Measurements from ENCODE around the gene FAM76B.

The FAM76B gene

GRCh38 chr11:95767498-95767897 is 22.1 kb downstream of the FAM76B start:
- Histone ChIP-seq H3K9me3 (ENCODE audit: control insufficient read depth, low read length) (no peaks in the 10 kb centered on the region), H3K79me1 (replicated peaks; ENCODE audit: low read length, poor library complexity, severe bottlenecking) (no peaks in the 10 kb centered on the region), H2BK120ac (ENCODE audit: low read depth, low read length) (no peak overlapping the region), H3K27ac (ENCODE audit: low read length, poor library complexity, severe bottlenecking) (no peak overlapping the region), H4K91ac (ENCODE audit: low read length) (no peak overlapping the region), H2BK5ac (ENCODE audit: low read depth, low read length, poor library complexity, severe bottlenecking) (no peak overlapping the region), H2AFZ (ENCODE audit: low read depth, low read length) (no peak overlapping the region), H3K4me1 (ENCODE audit: control insufficient read depth, insufficient read depth, low read depth, low read length) (no peaks in the 10 kb centered on the region), H3K14ac (ENCODE audit: low read length in 2 of 2) (no peak overlapping the region), H3K18ac (ENCODE audit: low read depth in 1 of 2, low read length in 2 of 2) (no peak overlapping the region), H3K4ac (ENCODE audit: low read depth in 1 of 2, low read length in 2 of 2) (no peak overlapping the region), H3K4me3 (ENCODE audit: insufficient read depth in 1 of 2, low read depth in 1 of 2, low read length in 2 of 2) (no peak overlapping the region), H4K8ac (ENCODE audit: low read length) (no peak overlapping the region), H3K36me3 (ENCODE audit: control insufficient read depth in 1 of 2, insufficient read depth in 2 of 2, low read depth in 1 of 2, low read length in 2 of 2) (peaks cover 0 to 24% of the 10 kb centered on the region in 2 experiments), H3K9ac (ENCODE audit: low read length) (peak overlapping the region; percentile 32), H2BK15ac (ENCODE audit: low read depth, poor library complexity, severe bottlenecking) (no peak overlapping the region), H3K4me2 (ENCODE audit: low read length, poor library complexity, severe bottlenecking) (no peak overlapping the region), H2AK5ac (ENCODE audit: low read length, severe bottlenecking) (no peak overlapping the region), H3K27me3 (ENCODE audit: control insufficient read depth in 1 of 2, insufficient read depth in 1 of 2, low read length in 2 of 2) (no peaks in the 10 kb centered on the region), H2BK12ac (ENCODE audit: low read length in 2 of 2) (no peak overlapping the region), H3K23ac (ENCODE audit: low read length in 2 of 2) (no peak overlapping the region)
- peak; percentile 72 for DNase-seq
- WGBS = 100% methylated on average over 1 of the region's 1 CpG

GRCh38 chr11:95766701-95767100 is 22.9 kb downstream of the FAM76B start:
- Histone ChIP-seq H2BK15ac (ENCODE audit: low read depth, poor library complexity, severe bottlenecking) (no peak overlapping the region), H3K27ac (ENCODE audit: low read length, poor library complexity, severe bottlenecking) (no peak overlapping the region), H3K18ac (ENCODE audit: low read depth in 1 of 2, low read length in 2 of 2) (no peak overlapping the region), H3K27me3 (ENCODE audit: control insufficient read depth in 1 of 2, insufficient read depth in 1 of 2, low read length in 2 of 2) (no peaks in the 10 kb centered on the region), H3K36me3 (ENCODE audit: control insufficient read depth in 1 of 2, insufficient read depth in 2 of 2, low read depth in 1 of 2, low read length in 2 of 2) (peaks cover 0 to 16% of the 10 kb centered on the region in 2 experiments), H3K4me2 (ENCODE audit: low read length, poor library complexity, severe bottlenecking) (no peak overlapping the region), H3K79me1 (replicated peaks; ENCODE audit: low read length, poor library complexity, severe bottlenecking) (no peaks in the 10 kb centered on the region), H3K4me3 (ENCODE audit: insufficient read depth in 1 of 2, low read depth in 1 of 2, low read length in 2 of 2) (no peak overlapping the region), H2AFZ (ENCODE audit: low read depth, low read length) (no peak overlapping the region), H3K23ac (ENCODE audit: low read length in 2 of 2) (no peak overlapping the region), H2BK12ac (ENCODE audit: low read length in 2 of 2) (no peak overlapping the region), H2AK5ac (ENCODE audit: low read length, severe bottlenecking) (no peak overlapping the region), H3K4ac (ENCODE audit: low read depth in 1 of 2, low read length in 2 of 2) (no peak overlapping the region), H3K14ac (ENCODE audit: low read length in 2 of 2) (no peak overlapping the region), H2BK120ac (ENCODE audit: low read depth, low read length) (no peak overlapping the region), H4K91ac (ENCODE audit: low read length) (no peak overlapping the region), H3K4me1 (ENCODE audit: control insufficient read depth, insufficient read depth, low read depth, low read length) (no peaks in the 10 kb centered on the region), H2BK5ac (ENCODE audit: low read depth, low read length, poor library complexity, severe bottlenecking) (no peak overlapping the region), H3K9ac (ENCODE audit: low read length) (no peak overlapping the region), H3K9me3 (ENCODE audit: control insufficient read depth, low read length) (no peaks in the 10 kb centered on the region), H4K8ac (ENCODE audit: low read length) (no peak overlapping the region)
- no peak for DNase-seq
- 83% methylated on average over 2 of the region's 3 CpGs for WGBS

- Histone ChIP-seq H2BK120ac (ENCODE audit: low read depth, low read length) (no peak overlapping the region), H2AK5ac (ENCODE audit: low read length, severe bottlenecking) (no peak overlapping the region), H2BK5ac (ENCODE audit: low read depth, low read length, poor library complexity, severe bottlenecking) (no peak overlapping the region), H3K4ac (ENCODE audit: low read depth in 1 of 2, low read length in 2 of 2) (no peak overlapping the region), H3K9me3 (ENCODE audit: control insufficient read depth, low read length) (no peaks in the 10 kb centered on the region), H3K4me3 (ENCODE audit: insufficient read depth in 1 of 2, low read depth in 1 of 2, low read length in 2 of 2) (no peak overlapping the region), H3K27ac (ENCODE audit: low read length, poor library complexity, severe bottlenecking) (no peak overlapping the region), H3K27me3 (ENCODE audit: control insufficient read depth in 1 of 2, insufficient read depth in 1 of 2, low read length in 2 of 2) (no peaks in the 10 kb centered on the region), H4K91ac (ENCODE audit: low read length) (no peak overlapping the region), H3K36me3 (ENCODE audit: control insufficient read depth in 1 of 2, insufficient read depth in 2 of 2, low read depth in 1 of 2, low read length in 2 of 2) (peaks cover 0 to 4% of the 10 kb centered on the region in 2 experiments), H3K9ac (ENCODE audit: low read length) (no peak overlapping the region), H3K23ac (ENCODE audit: low read length in 2 of 2) (no peak overlapping the region), H3K14ac (ENCODE audit: low read length in 2 of 2) (no peak overlapping the region), H3K79me1 (replicated peaks; ENCODE audit: low read length, poor library complexity, severe bottlenecking) (no peaks in the 10 kb centered on the region), H2AFZ (ENCODE audit: low read depth, low read length) (no peak overlapping the region), H3K4me2 (ENCODE audit: low read length, poor library complexity, severe bottlenecking) (no peak overlapping the region), H2BK12ac (ENCODE audit: low read length in 2 of 2) (no peak overlapping the region), H3K4me1 (ENCODE audit: control insufficient read depth, insufficient read depth, low read depth, low read length) (no peaks in the 10 kb centered on the region), H3K18ac (ENCODE audit: low read depth in 1 of 2, low read length in 2 of 2) (no peak overlapping the region), H4K8ac (ENCODE audit: low read length) (no peak overlapping the region), H2BK15ac (ENCODE audit: low read depth, poor library complexity, severe bottlenecking) (no peak overlapping the region)
- 49% methylated on average over 3 of the region's 4 CpGs for WGBS
- DNase-seq = peak; percentile 65
These were observed 25.2 kb downstream of the FAM76B start for GRCh38 chr11:95764267-95764898.

GRCh38 chr11:95762534-95762933 is 27.0 kb downstream of the FAM76B start:
- Histone ChIP-seq H2AFZ (ENCODE audit: low read depth, low read length) (no peak overlapping the region), H3K9me3 (ENCODE audit: control insufficient read depth, low read length) (no peaks in the 10 kb centered on the region), H3K27me3 (ENCODE audit: control insufficient read depth in 1 of 2, insufficient read depth in 1 of 2, low read length in 2 of 2) (no peaks in the 10 kb centered on the region), H3K79me1 (replicated peaks; ENCODE audit: low read length, poor library complexity, severe bottlenecking) (no peaks in the 10 kb centered on the region), H2BK5ac (ENCODE audit: low read depth, low read length, poor library complexity, severe bottlenecking) (no peak overlapping the region), H4K91ac (ENCODE audit: low read length) (no peak overlapping the region), H3K23ac (ENCODE audit: low read length in 2 of 2) (no peak overlapping the region), H3K4me3 (ENCODE audit: insufficient read depth in 1 of 2, low read depth in 1 of 2, low read length in 2 of 2) (no peak overlapping the region), H3K18ac (ENCODE audit: low read depth in 1 of 2, low read length in 2 of 2) (no peak overlapping the region), H3K27ac (ENCODE audit: low read length, poor library complexity, severe bottlenecking) (no peak overlapping the region), H3K14ac (ENCODE audit: low read length in 2 of 2) (no peak overlapping the region), H3K36me3 (ENCODE audit: control insufficient read depth in 1 of 2, insufficient read depth in 2 of 2, low read depth in 1 of 2, low read length in 2 of 2) (no peaks in the 10 kb centered on the region), H2BK12ac (ENCODE audit: low read length in 2 of 2) (no peak overlapping the region), H2BK15ac (ENCODE audit: low read depth, poor library complexity, severe bottlenecking) (no peak overlapping the region), H2AK5ac (ENCODE audit: low read length, severe bottlenecking) (no peak overlapping the region), H4K8ac (ENCODE audit: low read length) (no peak overlapping the region), H3K4ac (ENCODE audit: low read depth in 1 of 2, low read length in 2 of 2) (no peak overlapping the region), H3K4me1 (ENCODE audit: control insufficient read depth, insufficient read depth, low read depth, low read length) (no peaks in the 10 kb centered on the region), H2BK120ac (ENCODE audit: low read depth, low read length) (no peak overlapping the region), H3K4me2 (ENCODE audit: low read length, poor library complexity, severe bottlenecking) (no peak overlapping the region), H3K9ac (ENCODE audit: low read length) (no peak overlapping the region)
- DNase-seq = no peak
- WGBS = 94% methylated on average over 2 of the region's 3 CpGs

Data from mesenchymal stem cell (in vitro differentiated cells and primary cell).